Measurements from ENCODE around the gene CAPN10. TPM values are rescaled to one million over a fixed set of nuclear protein-coding genes. Genes with fewer than 3 reads are reported as not detected.
A peak's percentile ranks its signal among the peaks of the same experiment; 100 is the strongest.
"Not testable (repeated sequence)": the region's sequence is repeated elsewhere in the genome, so short reads cannot be mapped to it uniquely, and the experiment has no call there.

Gene CAPN10
- total and polyA plus RNA-seq, 2 donors (not counting 3 experiments of a cell fraction or from before 2014, with no cell fraction given) = 25.2 to 39.9 TPM

DNA sequence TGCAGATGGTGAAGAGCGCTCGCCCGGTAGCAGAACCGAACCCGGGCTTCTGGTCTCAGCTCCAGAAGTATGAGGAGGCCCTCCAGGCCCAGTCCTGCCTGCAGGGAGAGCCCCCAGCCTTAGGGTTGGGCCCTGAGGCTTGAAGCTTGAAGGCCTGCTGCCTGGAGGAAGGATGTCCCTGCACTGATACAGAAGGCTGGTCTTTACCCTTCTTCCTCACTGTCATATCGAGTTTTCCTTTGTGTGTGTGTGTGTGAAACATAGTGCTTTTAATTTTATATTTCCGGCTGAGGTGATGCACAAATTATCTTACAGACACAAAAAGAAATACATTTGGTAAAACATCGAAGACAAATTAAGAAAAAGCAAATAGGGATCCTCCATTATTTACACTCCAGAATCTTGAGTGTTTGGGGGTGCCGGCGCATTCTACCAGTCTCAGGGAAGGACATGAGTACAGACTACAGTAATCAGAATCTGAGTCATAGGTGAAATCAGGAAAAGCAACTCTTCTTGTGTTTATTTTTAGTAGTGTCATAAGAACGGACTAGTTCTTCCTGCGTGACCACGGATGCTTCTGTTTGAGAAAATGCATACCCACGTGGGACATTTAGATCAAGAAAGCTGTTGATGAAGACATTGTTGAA, 25.1 kb upstream of the CAPN10 start:
- BruUV-seq (replicated peaks) = TSS peak; percentile 70
- Histone ChIP-seq H3K4me3 (replicated peaks in 1 of 3; ENCODE audit: insufficient read depth in 1 of 3, low read depth in 1 of 3, low read length in 3 of 3) (peak overlapping the region; percentile 33 to 66 (median 39)), H3K79me2 (ENCODE audit: control insufficient read depth, insufficient read depth, low read length) (peaks cover 11% of the 10 kb centered on the region), H3K4me1 (ENCODE audit: control insufficient read depth, extremely low read depth, insufficient read depth, low read length) (peaks cover 46% of the 10 kb centered on the region), H2AFZ (ENCODE audit: low read depth, low read length) (no peak overlapping the region), H3K36me3 (ENCODE audit: control insufficient read depth in 2 of 2, extremely low read depth in 1 of 2, insufficient read depth in 2 of 2, low read length in 2 of 2) (no peaks in the 10 kb centered on the region), H3K4me2 (ENCODE audit: insufficient read depth, low read length) (peak overlapping the region; percentile 83), H4K20me1 (replicated peaks; ENCODE audit: control insufficient read depth, extremely low read depth, insufficient read depth, low read length) (no peaks in the 10 kb centered on the region), H3K27me3 (ENCODE audit: control insufficient read depth in 2 of 2, insufficient read depth in 2 of 2, low read length in 2 of 2) (no peaks in the 10 kb centered on the region), H3K9ac (replicated peaks; ENCODE audit: extremely low read depth, insufficient read depth, low read length) (peak overlapping the region; percentile 76), H3K9me1 (replicated peaks; ENCODE audit: control insufficient read depth, extremely low read depth, insufficient read depth, low read length) (no peaks in the 10 kb centered on the region), H3K27ac (ENCODE audit: insufficient read depth, low read depth, low read length) (peak overlapping the region; percentile 77), H3K9me3 (replicated peaks; ENCODE audit: control insufficient read depth, insufficient read depth, low read length) (no peaks in the 10 kb centered on the region)
- intact Hi-C loops (cut with micrococcal nuclease) = loop anchor here (2.0 to 10.0 kb wide), 5 partner anchors 47 to 756 kb away; partner anchors contain the start of genes HDLBP, SEPTIN2 and SNED1
- no peak for FAIRE-seq
- dilution Hi-C loops (cut with MboI; ENCODE audit: extremely low pct_ligation_motif_present, low sequenced_read_pairs) = no loop called here
- CTCF ChIA-PET = interaction anchor here (1.2 to 1.8 kb wide), 4 partner anchors 25 to 279 kb away, joined by 4 to 10 read pairs (median 6); partner anchors contain the start of gene CAPN10
- TF ChIP-seq EZH2 (IDR thresholded peaks at IDR 0.05; ENCODE audit: borderline replicate concordance, low read depth, low read length, severe bottlenecking) (no peak), POLR2AphosphoS5 (IDR thresholded peaks at IDR 0.05; ENCODE audit: insufficient read depth, low read depth, low read length) (no peak), POLR2A (IDR thresholded peaks at IDR 0.05; ENCODE audit: low read depth, low read length) (peak; percentile 69), MYC (IDR thresholded peaks at IDR 0.05; ENCODE audit: low read depth, low read length) (no peak), JUN (IDR thresholded peaks at IDR 0.05; ENCODE audit: borderline replicate concordance, insufficient read depth, insufficient read length, low read depth) (no peak), GATA2 (IDR thresholded peaks at IDR 0.05; ENCODE audit: insufficient read depth, insufficient read length, low read depth, low read length) (no peak), FOS (IDR thresholded peaks at IDR 0.05; ENCODE audit: borderline replicate concordance, insufficient read depth, low read length) (peak; percentile 65)
- TF ChIP-seq, protein P1, sequence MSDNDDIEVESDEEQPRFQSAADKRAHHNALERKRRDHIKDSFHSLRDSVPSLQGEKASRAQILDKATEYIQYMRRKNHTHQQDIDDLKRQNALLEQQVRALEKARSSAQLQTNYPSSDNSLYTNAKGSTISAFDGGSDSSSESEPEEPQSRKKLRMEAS (IDR thresholded peaks at IDR 0.05; ENCODE audit: insufficient read depth, insufficient read length) = no peak
- TF ChIP-seq, protein P2, sequence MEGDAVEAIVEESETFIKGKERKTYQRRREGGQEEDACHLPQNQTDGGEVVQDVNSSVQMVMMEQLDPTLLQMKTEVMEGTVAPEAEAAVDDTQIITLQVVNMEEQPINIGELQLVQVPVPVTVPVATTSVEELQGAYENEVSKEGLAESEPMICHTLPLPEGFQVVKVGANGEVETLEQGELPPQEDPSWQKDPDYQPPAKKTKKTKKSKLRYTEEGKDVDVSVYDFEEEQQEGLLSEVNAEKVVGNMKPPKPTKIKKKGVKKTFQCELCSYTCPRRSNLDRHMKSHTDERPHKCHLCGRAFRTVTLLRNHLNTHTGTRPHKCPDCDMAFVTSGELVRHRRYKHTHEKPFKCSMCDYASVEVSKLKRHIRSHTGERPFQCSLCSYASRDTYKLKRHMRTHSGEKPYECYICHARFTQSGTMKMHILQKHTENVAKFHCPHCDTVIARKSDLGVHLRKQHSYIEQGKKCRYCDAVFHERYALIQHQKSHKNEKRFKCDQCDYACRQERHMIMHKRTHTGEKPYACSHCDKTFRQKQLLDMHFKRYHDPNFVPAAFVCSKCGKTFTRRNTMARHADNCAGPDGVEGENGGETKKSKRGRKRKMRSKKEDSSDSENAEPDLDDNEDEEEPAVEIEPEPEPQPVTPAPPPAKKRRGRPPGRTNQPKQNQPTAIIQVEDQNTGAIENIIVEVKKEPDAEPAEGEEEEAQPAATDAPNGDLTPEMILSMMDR (IDR thresholded peaks at IDR 0.05; ENCODE audit: extremely low read depth in 1 of 2, insufficient read depth in 1 of 2, low read depth in 1 of 2, low read length in 2 of 2) = no peak
- POLR2A ChIA-PET = interaction anchor here (0.8 to 1.2 kb wide), 2 partner anchors 25 to 47 kb away, joined by 4 to 13 read pairs; partner anchors contain the start of gene CAPN10
- DNase-seq (ENCODE audit: low read depth, low spot score) = peak; percentile 40

DNA sequence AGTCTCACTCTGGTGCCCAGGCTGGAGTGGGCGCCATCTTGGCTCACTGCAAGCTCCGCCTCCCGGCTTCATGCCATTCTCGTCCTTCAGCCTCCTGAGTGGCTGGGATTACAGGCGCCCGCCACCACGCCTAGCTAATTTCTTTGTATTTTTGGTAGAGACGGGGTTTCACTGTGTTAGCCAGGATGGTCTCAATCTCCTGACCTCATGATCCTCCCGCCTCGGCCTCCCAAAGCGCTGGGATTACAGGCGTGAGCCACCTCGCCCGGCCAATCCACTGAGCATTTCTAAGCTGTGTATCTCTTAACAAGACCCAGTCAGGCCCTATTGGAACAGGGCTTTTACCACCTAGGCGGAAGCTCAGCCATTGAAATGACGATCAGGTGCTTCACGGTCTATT, 23.3 kb upstream of the CAPN10 start:
- H3K9me1 ChIP-seq (replicated peaks; ENCODE audit: control insufficient read depth, extremely low read depth, insufficient read depth, low read length); H3K27ac ChIP-seq (ENCODE audit: insufficient read depth, low read depth, low read length); H3K4me3 ChIP-seq (replicated peaks in 1 of 3; ENCODE audit: insufficient read depth in 1 of 3, low read depth in 1 of 3, low read length in 3 of 3); H3K27me3 ChIP-seq (ENCODE audit: control insufficient read depth in 2 of 2, insufficient read depth in 2 of 2, low read length in 2 of 2); dilution Hi-C loops (cut with MboI; ENCODE audit: extremely low pct_ligation_motif_present, low sequenced_read_pairs); H3K36me3 ChIP-seq (ENCODE audit: control insufficient read depth in 2 of 2, extremely low read depth in 1 of 2, insufficient read depth in 2 of 2, low read length in 2 of 2); H3K9ac ChIP-seq (replicated peaks; ENCODE audit: extremely low read depth, insufficient read depth, low read length); H3K79me2 ChIP-seq (ENCODE audit: control insufficient read depth, insufficient read depth, low read length); H4K20me1 ChIP-seq (replicated peaks; ENCODE audit: control insufficient read depth, extremely low read depth, insufficient read depth, low read length); POLR2A ChIA-PET; DNase-seq (ENCODE audit: low read depth, low spot score); FAIRE-seq; BruUV-seq (replicated peaks); H2AFZ ChIP-seq (ENCODE audit: low read depth, low read length); H3K9me3 ChIP-seq (replicated peaks; ENCODE audit: control insufficient read depth, insufficient read depth, low read length); H3K4me2 ChIP-seq (ENCODE audit: insufficient read depth, low read length): not testable (repeated sequence)
- CTCF ChIA-PET = interaction anchor here (0.7 kb wide), 1 partner anchor 23 kb away, joined by 4 read pairs; the partner anchor contains the start of gene CAPN10
- intact Hi-C loops (cut with micrococcal nuclease) = loop anchor here (5.0 to 10.0 kb wide), 3 partner anchors 432 to 754 kb away; partner anchors contain the start of genes HDLBP, SEPTIN2 and SNED1
- peaks cover 48% of the 10 kb centered on the region for H3K4me1 ChIP-seq (ENCODE audit: control insufficient read depth, extremely low read depth, insufficient read depth, low read length)

All from endothelial cell of umbilical vein (primary cell).